Activated naive CD8-positive, alpha-beta T cell treated with anti-CD3 and anti-CD28 coated beads, Interleukin-2, amount 10 ng/mL, durations not matched to agents 7 days and 5 days (primary cell): ENCODE results near the gene CHN1. TPM values are rescaled to one million over a fixed set of nuclear protein-coding genes. Genes with fewer than 3 reads are reported as not detected.

Source experiments
- ATAC-seq: fragments of 150-1000 bp; cut with Tn5 transposase; one replicate; pipeline ENCODE4 v1.10.0; 2021; ENCODE audit warnings: low read depth, moderate library complexity
- POLR2A ChIA-PET: fragments of 350-600 bp; sonication (Branson Sonifier 250); formaldehyde crosslinking; loops from one replicate; lab custom pipeline; 2021; ENCODE audit warnings: antibody characterized with exemption; lab: Charles Lee
- DNase-seq: peaks from one replicate; pipeline ENCODE4 v3.0.0; 2021
- H3K27ac Mint-ChIP-seq: one replicate; pipeline ENCODE4 v1.8.0; 2022; ENCODE audit warnings: mild to moderate bottlenecking, mixed read lengths
- H3K27me3 Mint-ChIP-seq: one replicate; pipeline ENCODE4 v1.8.0; 2022; ENCODE audit warnings: mild to moderate bottlenecking, moderate library complexity, mixed read lengths
- H3K36me3 Mint-ChIP-seq: one replicate; pipeline ENCODE4 v1.8.0; 2021; ENCODE audit warnings: mild to moderate bottlenecking, mixed read lengths
- H3K4me1 Mint-ChIP-seq: one replicate; pipeline ENCODE4 v1.8.0; 2021; ENCODE audit warnings: mixed read lengths
- H3K4me3 Mint-ChIP-seq: one replicate; pipeline ENCODE4 v1.8.0; 2022; ENCODE audit warnings: mild to moderate bottlenecking, moderate library complexity, mixed read lengths
- H3K9me3 Mint-ChIP-seq: one replicate; pipeline ENCODE4 v1.8.0; 2021; ENCODE audit warnings: mixed read lengths
- total RNA-seq, 2 experiments: library from RNA; stranded (reverse); gene quantifications; one replicate each; pipeline ENCODE4 v1.2.3, GENCODE V29; 2021

Gene CHN1
- total RNA-seq, 2 experiments from 2014 or later = 3.5 to 3.7 TPM

DNA sequence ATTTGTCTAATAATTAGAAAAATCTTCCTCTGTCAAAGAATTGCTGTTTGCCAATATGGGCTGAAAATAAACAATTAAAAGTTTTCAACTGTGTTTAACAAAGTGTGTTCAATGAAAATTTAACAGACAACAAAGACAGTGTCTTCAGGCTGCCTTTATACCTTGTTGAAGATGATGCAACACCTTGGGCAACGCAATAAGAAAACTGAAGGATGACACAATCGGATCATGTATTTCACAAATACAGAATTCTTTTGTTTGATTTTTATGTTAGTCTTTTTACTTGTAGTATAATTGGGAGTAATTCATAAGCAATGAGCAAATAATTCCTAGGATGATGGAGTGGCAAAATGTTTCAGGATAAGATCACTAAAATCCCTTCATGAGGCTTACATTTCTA lies 27.8 kb downstream of the CHN1 start:
- Mint-ChIP-seq H3K27me3 (no peaks in the 10 kb centered on the region), H3K27ac (no peak overlapping the region), H3K4me1 (no peaks in the 10 kb centered on the region), H3K4me3 (no peak overlapping the region), H3K9me3 (no peaks in the 10 kb centered on the region), H3K36me3 (no peaks in the 10 kb centered on the region)
- POLR2A ChIA-PET = no interaction called here
- DNase-seq (no peak), ATAC-seq (no peak)

DNA sequence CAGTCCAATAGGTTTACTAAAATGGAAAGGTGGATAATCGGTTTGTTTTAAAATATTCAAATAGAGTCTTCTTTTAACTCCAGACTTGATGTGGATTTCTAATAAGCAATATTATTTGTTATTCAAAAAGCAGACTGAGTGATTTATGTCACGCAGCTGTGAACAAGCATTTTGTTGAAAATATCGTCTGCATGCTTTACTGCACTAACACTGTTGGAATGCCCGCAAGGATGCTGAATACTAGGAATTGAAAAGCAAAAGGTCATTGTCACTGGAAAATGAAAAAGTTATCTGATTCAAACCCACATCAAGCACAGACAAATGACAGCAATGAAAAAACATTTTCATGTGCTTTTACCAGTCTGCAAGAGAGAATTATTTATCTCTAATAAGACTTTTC lies 31.1 kb downstream of the CHN1 start:
- DNase-seq (no peak), ATAC-seq (no peak)
- no peaks in the 10 kb centered on the region for H3K9me3 Mint-ChIP-seq
- H3K36me3 Mint-ChIP-seq = no peaks in the 10 kb centered on the region
- no peaks in the 10 kb centered on the region for H3K27me3 Mint-ChIP-seq
- no peak overlapping the region for H3K4me3 Mint-ChIP-seq
- POLR2A ChIA-PET = no interaction called here
- peaks cover 3% of the 10 kb centered on the region for H3K4me1 Mint-ChIP-seq
- H3K27ac Mint-ChIP-seq = no peak overlapping the region

DNA sequence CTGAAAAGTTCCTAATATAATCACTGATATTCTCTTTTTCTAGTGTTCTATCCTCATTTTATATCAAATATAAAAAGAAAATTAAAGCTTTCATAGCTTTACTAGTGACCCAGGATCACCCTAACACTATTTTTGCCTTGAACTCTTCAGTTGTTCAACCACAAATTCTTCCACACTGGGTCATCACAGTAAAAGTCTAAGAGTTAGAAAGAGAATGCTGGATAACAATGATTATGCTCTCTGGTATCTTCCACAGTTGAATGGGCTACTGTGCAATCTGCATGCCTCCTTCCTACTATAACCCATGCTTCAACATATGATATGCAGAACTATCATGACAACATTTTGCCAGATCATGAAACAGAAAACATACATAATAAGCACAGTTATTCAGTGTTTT lies 32.3 kb downstream of the CHN1 start:
- H3K4me3 Mint-ChIP-seq = no peak overlapping the region
- H3K36me3 Mint-ChIP-seq = no peaks in the 10 kb centered on the region
- POLR2A ChIA-PET = interaction anchor here (0.6 kb wide), 1 partner anchor 338 kb away, joined by 5 read pairs; no protein-coding TSS in a partner anchor
- ATAC-seq (no peak), DNase-seq (no peak)
- peaks cover 5% of the 10 kb centered on the region for H3K4me1 Mint-ChIP-seq
- no peaks in the 10 kb centered on the region for H3K9me3 Mint-ChIP-seq
- no peak overlapping the region for H3K27ac Mint-ChIP-seq
- H3K27me3 Mint-ChIP-seq = no peaks in the 10 kb centered on the region

DNA sequence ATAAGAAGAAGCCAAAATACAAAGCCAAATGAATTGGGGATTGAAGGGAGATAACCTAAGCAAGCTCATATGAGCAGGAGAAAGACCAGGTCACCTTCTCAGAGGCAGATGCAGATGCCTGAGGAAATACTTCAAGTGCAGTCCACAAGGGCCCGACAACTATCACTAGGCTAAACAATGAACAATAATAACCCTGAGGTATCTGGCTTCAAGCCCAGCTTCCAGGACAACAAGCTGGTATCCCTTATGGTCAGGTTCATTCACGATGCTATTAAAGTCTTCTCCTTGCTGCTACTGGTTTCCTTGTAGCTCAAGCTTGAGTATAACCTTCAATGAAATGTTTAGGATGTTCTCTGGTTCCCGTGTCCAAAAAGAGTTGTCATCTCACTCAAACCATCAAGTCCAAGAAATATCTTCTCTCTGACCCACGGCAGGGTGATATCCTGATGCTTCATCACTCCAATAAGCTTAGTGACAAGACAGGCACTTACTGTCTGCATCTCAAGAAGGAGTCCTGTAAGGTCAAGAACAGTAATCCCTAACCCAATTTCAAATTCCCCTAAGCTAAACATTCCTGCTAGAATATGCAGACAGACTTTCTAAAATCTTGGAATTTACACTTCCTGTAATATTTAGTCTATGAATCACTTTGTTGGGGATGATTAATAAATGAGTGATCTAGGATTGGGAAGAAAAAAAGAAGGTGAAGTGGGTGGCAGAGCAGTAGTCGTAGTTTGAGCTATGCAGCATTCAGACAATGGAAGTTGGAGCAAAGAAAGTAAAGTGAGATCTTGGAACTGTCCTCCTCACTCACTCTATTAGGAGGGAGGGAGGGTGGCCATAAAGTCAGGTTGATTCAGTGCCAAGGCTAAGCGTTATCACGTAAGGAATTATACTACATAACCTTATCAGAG lies 33.1 kb downstream of the CHN1 start:
- no peak overlapping the region for H3K4me3 Mint-ChIP-seq
- no peaks in the 10 kb centered on the region for H3K27me3 Mint-ChIP-seq
- H3K36me3 Mint-ChIP-seq = no peaks in the 10 kb centered on the region
- POLR2A ChIA-PET = interaction anchor here (0.6 kb wide), 1 partner anchor 337 kb away, joined by 5 read pairs; no protein-coding TSS in a partner anchor
- no peak for ATAC-seq
- H3K27ac Mint-ChIP-seq = no peak overlapping the region
- H3K4me1 Mint-ChIP-seq = peaks cover 5% of the 10 kb centered on the region
- H3K9me3 Mint-ChIP-seq = no peaks in the 10 kb centered on the region
- DNase-seq = no peak

DNA sequence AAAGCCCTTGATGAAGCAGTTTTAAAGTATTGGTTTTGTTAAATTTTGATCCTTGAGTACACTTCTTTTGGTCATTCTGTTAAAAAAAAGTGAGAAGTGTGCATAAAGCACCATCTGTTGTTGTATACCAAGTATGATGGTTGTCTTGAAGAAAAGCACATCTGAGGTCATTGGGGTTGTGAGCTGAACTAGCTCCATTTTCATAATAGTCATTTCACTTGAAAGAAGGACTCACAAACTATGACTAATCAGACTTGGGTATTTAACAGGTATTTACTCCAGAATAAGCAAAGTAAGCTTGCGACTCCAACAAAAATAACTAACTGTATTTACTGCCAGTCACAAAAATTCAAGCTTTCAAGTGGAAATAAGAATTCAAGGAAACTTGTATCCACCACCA lies 35.1 kb downstream of the CHN1 start:
- DNase-seq = no peak
- ATAC-seq = no peak
- Mint-ChIP-seq H3K4me1 (peaks cover 10% of the 10 kb centered on the region), H3K27me3 (peaks cover 2% of the 10 kb centered on the region), H3K9me3 (no peaks in the 10 kb centered on the region), H3K36me3 (no peaks in the 10 kb centered on the region), H3K4me3 (no peak overlapping the region), H3K27ac (no peak overlapping the region)
- POLR2A ChIA-PET = no interaction called here

DNA sequence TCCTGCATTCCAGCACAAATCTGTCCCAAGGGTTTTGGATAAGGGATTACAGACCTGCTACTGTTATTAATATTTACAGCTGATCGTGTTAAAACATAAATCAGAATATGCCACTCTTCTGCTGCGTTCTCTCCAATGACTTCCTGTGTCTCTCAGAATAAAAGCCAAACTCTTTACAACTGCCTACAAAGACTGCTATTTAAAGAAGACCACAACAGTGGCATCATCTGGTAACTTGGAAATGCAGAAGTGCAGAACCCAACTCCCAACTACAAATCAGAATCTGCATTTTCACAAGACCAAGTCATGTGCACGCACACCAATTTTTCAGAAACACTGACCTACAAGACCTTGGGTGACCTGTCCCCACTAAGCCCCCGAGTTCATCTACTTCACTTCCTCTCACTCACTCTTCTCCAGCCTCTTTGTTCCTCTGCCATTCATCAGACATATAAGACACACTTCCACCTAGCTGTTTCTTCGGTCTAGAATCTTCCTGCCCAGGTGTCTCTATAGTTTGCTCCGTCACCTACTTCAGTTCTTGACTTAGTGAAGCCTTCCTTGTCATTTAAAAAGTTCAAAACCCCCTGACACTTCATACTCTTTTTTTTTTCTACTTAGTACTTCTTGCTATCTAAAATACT lies 36.0 kb downstream of the CHN1 start:
- Mint-ChIP-seq H3K4me3 (no peak overlapping the region), H3K36me3 (no peaks in the 10 kb centered on the region), H3K27ac (no peak overlapping the region), H3K4me1 (peaks cover 10% of the 10 kb centered on the region), H3K9me3 (no peaks in the 10 kb centered on the region), H3K27me3 (peaks cover 2% of the 10 kb centered on the region)
- ATAC-seq (no peak), DNase-seq (no peak)
- POLR2A ChIA-PET = no interaction called here

DNA sequence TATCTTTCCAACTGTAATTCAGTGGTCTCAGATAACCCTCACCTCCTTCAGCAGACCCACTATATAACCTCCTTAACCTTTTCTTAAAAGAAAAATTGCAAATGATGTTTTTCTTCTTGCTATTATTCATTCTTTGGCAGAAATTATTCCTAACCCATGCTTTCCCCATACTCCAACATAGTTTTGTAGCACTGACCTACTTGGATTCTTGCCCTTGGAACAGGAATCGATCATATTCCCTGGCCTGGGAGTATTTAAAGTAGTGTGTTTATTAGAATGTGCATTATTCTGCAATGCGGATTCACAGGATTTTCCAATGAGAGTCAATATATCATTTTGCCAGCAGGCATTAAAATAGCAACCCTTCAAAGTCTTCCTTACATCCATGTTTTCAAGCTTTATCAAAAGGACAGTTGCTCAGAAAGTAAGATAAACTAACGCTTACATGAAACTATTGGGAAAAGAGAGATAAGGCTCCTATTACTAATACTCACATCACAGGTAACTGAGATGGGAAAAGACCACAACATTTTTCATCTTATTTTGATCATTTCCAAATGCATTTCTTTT lies 37.4 kb downstream of the CHN1 start:
- POLR2A ChIA-PET = no interaction called here
- ATAC-seq (no peak), DNase-seq (no peak)
- Mint-ChIP-seq H3K4me3 (no peak overlapping the region), H3K36me3 (no peaks in the 10 kb centered on the region), H3K4me1 (peaks cover 10% of the 10 kb centered on the region), H3K27ac (no peak overlapping the region), H3K27me3 (peaks cover 2% of the 10 kb centered on the region), H3K9me3 (no peaks in the 10 kb centered on the region)

DNA sequence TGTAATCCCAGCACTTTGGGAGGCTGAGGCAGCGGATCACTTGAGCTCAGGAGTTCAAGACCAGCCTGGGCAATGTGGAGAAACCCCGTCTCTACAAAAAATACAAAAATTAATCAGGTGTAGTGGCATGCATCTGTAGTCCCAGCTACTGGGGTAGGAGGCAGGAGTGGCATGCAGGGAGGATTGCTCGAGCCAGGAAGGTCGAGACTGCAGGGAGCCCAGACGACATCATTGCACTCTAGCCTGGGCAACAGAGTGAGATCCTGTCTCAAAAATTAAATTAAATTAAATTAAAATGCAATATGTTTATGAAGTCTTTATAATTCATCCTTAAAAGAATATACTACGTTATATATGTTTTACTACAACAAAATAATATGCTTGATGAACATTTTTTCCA lies 38.1 kb downstream of the CHN1 start:
- H3K4me1 Mint-ChIP-seq = peaks cover 10% of the 10 kb centered on the region
- no peak overlapping the region for H3K4me3 Mint-ChIP-seq
- DNase-seq (no peak), ATAC-seq (no peak)
- POLR2A ChIA-PET = no interaction called here
- H3K9me3 Mint-ChIP-seq = no peaks in the 10 kb centered on the region
- no peaks in the 10 kb centered on the region for H3K36me3 Mint-ChIP-seq
- H3K27ac Mint-ChIP-seq = no peak overlapping the region
- H3K27me3 Mint-ChIP-seq = peaks cover 2% of the 10 kb centered on the region

DNA sequence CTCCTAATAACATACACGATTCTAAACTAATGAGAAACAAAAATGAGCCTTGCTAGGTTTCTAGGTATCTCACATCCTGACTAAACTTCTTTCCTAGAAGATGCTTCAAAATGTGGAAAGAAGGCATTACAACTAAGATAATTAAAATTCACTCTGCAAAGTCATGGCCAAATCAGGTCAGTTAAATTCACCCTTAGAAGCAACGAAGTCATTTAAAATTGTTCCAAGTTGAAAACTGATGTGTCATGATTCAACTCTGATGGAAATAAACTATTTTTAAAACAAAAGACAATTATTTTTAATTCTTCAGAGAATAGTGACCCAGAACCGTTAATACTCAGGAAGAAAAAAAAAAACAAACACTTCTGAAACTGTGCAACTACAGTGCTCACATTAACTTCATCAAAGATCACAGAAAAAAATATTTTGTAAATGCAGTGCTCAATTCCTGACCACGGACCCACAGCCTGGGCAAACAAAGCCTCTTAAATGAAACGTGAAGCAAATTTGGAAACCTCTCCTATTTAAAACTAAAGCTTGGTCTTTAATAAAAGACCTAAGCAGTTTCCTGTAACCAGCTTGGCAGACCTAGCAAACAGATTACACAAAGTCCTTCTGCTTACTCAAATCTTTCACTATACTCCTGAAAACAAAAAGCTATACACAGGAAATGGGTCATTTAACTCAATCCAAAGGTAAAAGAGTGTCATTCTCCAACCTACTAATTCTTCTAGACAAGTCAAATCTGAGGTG lies 39.0 kb downstream of the CHN1 start:
- peaks cover 2% of the 10 kb centered on the region for H3K27me3 Mint-ChIP-seq
- POLR2A ChIA-PET = no interaction called here
- ATAC-seq (no peak), DNase-seq (no peak)
- H3K4me3 Mint-ChIP-seq = no peak overlapping the region
- peaks cover 10% of the 10 kb centered on the region for H3K4me1 Mint-ChIP-seq
- no peak overlapping the region for H3K27ac Mint-ChIP-seq
- no peaks in the 10 kb centered on the region for H3K36me3 Mint-ChIP-seq
- H3K9me3 Mint-ChIP-seq = no peaks in the 10 kb centered on the region

DNA sequence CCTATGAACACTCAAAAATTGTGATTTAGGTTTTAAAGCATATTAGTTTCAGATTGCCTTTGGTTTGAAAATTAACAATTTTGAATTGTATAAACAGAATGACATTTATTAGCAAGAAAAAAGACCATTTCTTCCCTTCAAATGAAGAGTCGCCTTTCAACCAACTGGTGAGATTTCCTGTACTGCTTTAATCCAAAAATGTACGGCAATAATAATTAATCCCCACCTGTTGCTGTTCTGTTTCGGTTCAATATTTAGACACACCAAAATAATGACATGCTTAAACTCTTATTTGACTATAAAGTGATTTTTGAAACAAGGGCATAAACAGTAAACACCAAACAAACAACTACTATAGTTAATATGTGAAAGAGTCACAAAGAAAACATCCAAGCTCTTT lies 39.6 kb downstream of the CHN1 start:
- Mint-ChIP-seq H3K9me3 (no peaks in the 10 kb centered on the region), H3K27me3 (peaks cover 2% of the 10 kb centered on the region), H3K4me3 (no peak overlapping the region), H3K4me1 (peaks cover 13% of the 10 kb centered on the region), H3K36me3 (no peaks in the 10 kb centered on the region), H3K27ac (no peak overlapping the region)
- POLR2A ChIA-PET = no interaction called here
- no peak for ATAC-seq
- DNase-seq = no peak

DNA sequence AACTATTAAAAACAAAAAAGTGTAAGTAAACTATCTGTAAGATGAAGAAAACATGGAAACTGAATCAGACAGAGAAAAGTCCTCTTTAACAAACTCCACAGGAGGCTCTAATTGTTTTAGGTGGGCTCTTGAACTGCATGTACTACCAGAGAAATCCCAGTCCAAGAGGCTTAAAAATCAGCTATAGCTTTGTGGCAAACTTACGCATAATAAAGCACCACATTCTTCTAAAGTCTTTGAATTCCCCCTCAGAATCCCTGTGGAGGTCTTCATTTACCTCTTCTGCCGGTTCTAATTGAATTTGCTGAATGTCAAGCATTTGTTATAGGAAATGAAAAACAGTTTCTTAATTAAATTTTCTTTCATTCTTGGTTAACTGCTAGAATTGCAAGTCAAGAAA lies 40.8 kb downstream of the CHN1 start:
- no peak overlapping the region for H3K27ac Mint-ChIP-seq
- DNase-seq = no peak
- H3K9me3 Mint-ChIP-seq = no peaks in the 10 kb centered on the region
- H3K4me3 Mint-ChIP-seq = no peak overlapping the region
- peaks cover 13% of the 10 kb centered on the region for H3K4me1 Mint-ChIP-seq
- POLR2A ChIA-PET = no interaction called here
- ATAC-seq = no peak
- peaks cover 2% of the 10 kb centered on the region for H3K27me3 Mint-ChIP-seq
- no peaks in the 10 kb centered on the region for H3K36me3 Mint-ChIP-seq

DNA sequence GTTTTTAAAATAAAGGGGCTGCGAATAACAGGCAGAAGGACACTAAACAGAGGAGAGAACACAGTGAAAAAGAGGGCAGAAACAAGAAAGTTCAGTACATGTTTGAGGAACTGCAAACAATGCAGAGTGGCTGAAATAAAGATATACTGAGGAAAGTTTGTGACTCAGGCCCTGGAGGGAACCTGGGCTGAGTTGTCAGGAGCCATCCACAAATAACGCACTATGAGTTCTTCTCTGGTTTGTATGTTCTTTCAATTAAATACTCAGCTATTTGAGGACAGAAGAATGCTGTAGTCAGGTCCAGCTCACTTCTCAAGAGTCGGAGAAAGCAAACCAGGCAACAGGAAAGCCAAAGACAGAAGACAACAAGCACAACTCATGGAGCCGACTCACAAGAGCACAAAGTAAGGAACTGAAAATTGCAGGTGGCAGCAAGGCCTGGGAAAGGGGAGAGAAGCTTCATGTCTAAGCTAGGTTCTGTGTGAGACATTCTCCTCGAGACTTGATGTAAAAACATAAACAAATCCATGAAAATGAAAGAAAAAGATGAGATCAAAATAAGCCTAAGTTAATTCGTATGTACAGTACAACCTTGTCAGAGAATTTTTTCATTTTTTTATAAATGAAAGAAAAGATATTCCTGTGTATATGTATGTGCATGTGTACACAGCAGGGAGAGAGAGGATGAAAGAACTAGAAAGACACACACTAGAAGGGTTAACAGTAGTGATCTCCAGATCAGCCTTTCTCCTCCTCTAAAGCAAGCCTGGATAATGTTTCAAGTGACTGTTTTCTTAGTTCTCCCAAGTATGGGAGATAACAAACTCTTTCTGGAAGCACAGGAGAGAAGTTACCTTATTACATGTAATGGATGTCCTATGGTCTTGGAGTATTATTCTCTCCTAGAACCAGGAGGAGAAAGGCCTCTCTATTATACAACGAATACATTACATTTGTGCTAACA lies 41.5 kb downstream of the CHN1 start:
- no peak for DNase-seq

More for the DNA sequence above, 41.5 kb downstream of the CHN1 start:
- Mint-ChIP-seq H3K27ac (no peak overlapping the region), H3K36me3 (no peaks in the 10 kb centered on the region), H3K27me3 (peaks cover 2% of the 10 kb centered on the region), H3K4me1 (peaks cover 8% of the 10 kb centered on the region), H3K9me3 (no peaks in the 10 kb centered on the region), H3K4me3 (no peak overlapping the region)
- POLR2A ChIA-PET = no interaction called here
- no peak for ATAC-seq
